Hepatocyte (in vitro differentiated cells): ENCODE measurements around the gene SORT1. TPM values are rescaled to one million over a fixed set of nuclear protein-coding genes. Genes with fewer than 3 reads are reported as not detected.

ENCODE experiments used
- DNase-seq: peaks from one replicate; pipeline ENCODE4 v3.0.0-alpha.2; 2016; ENCODE audit warnings: low spot score
- H2AFZ ChIP-seq: fragments of 200-600 bp; sonication (generic); 2 replicates; pipeline ENCODE4 v1.6.0; 2016; ENCODE audit warnings: antibody characterized with exemption, mild to moderate bottlenecking
- H3K27ac ChIP-seq: fragments of 200-600 bp; sonication (generic); 2 replicates; pipeline ENCODE4 v1.5.1; 2016; ENCODE audit warnings: mild to moderate bottlenecking
- H3K27me3 ChIP-seq: fragments of 200-600 bp; sonication (generic); 2 replicates; pipeline ENCODE4 v1.6.1; 2016
- H3K36me3 ChIP-seq: fragments of 200-600 bp; sonication (generic); replicated peaks from 2 replicates; pipeline ENCODE4 v1.5.1; 2016; ENCODE audit warnings: low read depth; ENCODE audit not compliant: insufficient read depth
- H3K4me1 ChIP-seq: fragments of 200-600 bp; sonication (generic); 2 replicates; pipeline ENCODE4 v1.5.1; 2016; ENCODE audit warnings: mild to moderate bottlenecking, moderate library complexity; ENCODE audit not compliant: insufficient read depth
- H3K4me2 ChIP-seq: fragments of 200-600 bp; sonication (generic); 2 replicates; pipeline ENCODE4 v1.6.0; 2016
- H3K4me3 ChIP-seq: fragments of 200-600 bp; sonication (generic); 2 replicates; pipeline ENCODE4 v1.5.1; 2016; ENCODE audit warnings: mild to moderate bottlenecking
- H3K79me2 ChIP-seq: fragments of 200-600 bp; sonication (generic); 2 replicates; pipeline ENCODE4 v1.6.0; 2017; ENCODE audit warnings: mild to moderate bottlenecking
- H3K9me2 ChIP-seq: fragments of 200-600 bp; sonication (generic); replicated peaks from 2 replicates; pipeline ENCODE4 v1.6.0; 2017; ENCODE audit warnings: mild to moderate bottlenecking; ENCODE audit not compliant: insufficient read depth
- H3K9me3 ChIP-seq: fragments of 200-600 bp; sonication (generic); 2 replicates; pipeline ENCODE4 v1.5.1; 2016; ENCODE audit warnings: low read depth, mild to moderate bottlenecking
- H4K20me1 ChIP-seq: fragments of 200-600 bp; sonication (generic); 2 replicates; pipeline ENCODE4 v1.6.0; 2016; ENCODE audit warnings: mild to moderate bottlenecking; ENCODE audit not compliant: insufficient read depth, poor library complexity, severe bottlenecking
- CTCF ChIP-seq: fragments of 200-600 bp; sonication (generic); IDR thresholded peaks from 2 replicates; pipeline ENCODE4 v1.5.1; 2016; ENCODE audit warnings: antibody characterized with exemption, mild to moderate bottlenecking; ENCODE audit not compliant: poor library complexity
- EZH2 ChIP-seq: fragments of 200-600 bp; sonication (generic); IDR thresholded peaks from 2 replicates; pipeline ENCODE4 v1.6.1; 2016; ENCODE audit warnings: antibody characterized with exemption, mild to moderate bottlenecking, borderline replicate concordance
- EZH2phosphoT487 ChIP-seq: fragments of 200-600 bp; sonication (generic); IDR thresholded peaks from one replicate; pipeline ENCODE4 v1.6.1; 2018; ENCODE audit warnings: antibody characterized with exemption, mild to moderate bottlenecking, low read depth, moderate library complexity; ENCODE audit not compliant: unreplicated experiment, severe bottlenecking
- WGBS: methylation state at CpG from one replicate; pipeline ENCODE4 v1.1.6; 2016; ENCODE audit warnings: low lambda C conversion rate; ENCODE audit errors: missing lambda C conversion rate; 5-methylcytosine and 5-hydroxymethylcytosine counted together
- polyA plus RNA-seq: library from polyadenylated mRNA; unstranded; fragments of >200 nt; fragmentation: Nextera tagmentation; extraction: Ambion mirVana; gene quantifications from 2 replicates; pipeline ENCODE4 v1.2.1, GENCODE V29; 2016
- total RNA-seq: library from RNA; depleted of rRNA; stranded (reverse); fragments of >200 nt; gene quantifications from 2 replicates; pipeline ENCODE4 v1.2.3, GENCODE V29; 2014

SORT1 gene
- total and polyA plus RNA-seq, 2 experiments from 2014 or later, result 43.7 to 59.3 TPM

GRCh38 chr1:109271458-109271857, 126.3 kb downstream of the SORT1 start:
- H4K20me1 ChIP-seq, result no peaks in the 10 kb centered on the region
- DNase-seq, result no peak
- no peaks in the 10 kb centered on the region for H3K9me3 ChIP-seq
- H3K27me3 ChIP-seq, result no peaks in the 10 kb centered on the region
- TF ChIP-seq CTCF (no peak), EZH2phosphoT487 (no peak), EZH2 (no peak)
- no peaks in the 10 kb centered on the region for H3K9me2 ChIP-seq
- H3K4me3 ChIP-seq, result no peak overlapping the region
- no peak overlapping the region for H3K4me2 ChIP-seq
- no peaks in the 10 kb centered on the region for H3K79me2 ChIP-seq
- 92% methylated on average over 6 of the region's 6 CpGs for WGBS
- no peak overlapping the region for H3K27ac ChIP-seq
- H3K36me3 ChIP-seq, result no peaks in the 10 kb centered on the region
- H2AFZ ChIP-seq, result no peak overlapping the region
- H3K4me1 ChIP-seq, result peaks cover 34% of the 10 kb centered on the region

- TF ChIP-seq CTCF (no peak), EZH2phosphoT487 (no peak), EZH2 (no peak)
- no peak for DNase-seq
- H3K9me2 ChIP-seq, result no peaks in the 10 kb centered on the region
- no peaks in the 10 kb centered on the region for H4K20me1 ChIP-seq
- no peaks in the 10 kb centered on the region for H3K9me3 ChIP-seq
- WGBS, result 95% methylated on average over 19 of the region's 20 CpGs
- H3K4me1 ChIP-seq, result peaks cover 31% of the 10 kb centered on the region
- no peak overlapping the region for H2AFZ ChIP-seq
- no peaks in the 10 kb centered on the region for H3K27me3 ChIP-seq
- H3K4me3 ChIP-seq, result no peak overlapping the region
- no peaks in the 10 kb centered on the region for H3K36me3 ChIP-seq
- no peak overlapping the region for H3K27ac ChIP-seq
- no peaks in the 10 kb centered on the region for H3K79me2 ChIP-seq
- no peak overlapping the region for H3K4me2 ChIP-seq
Observed at GRCh38 chr1:109270623-109271317, 126.9 kb downstream of the SORT1 start.

GRCh38 chr1:109269981-109270622, 127.6 kb downstream of the SORT1 start:
- WGBS, result 94% methylated on average over 17 of the region's 17 CpGs
- DNase-seq, result no peak
- TF ChIP-seq EZH2phosphoT487, result no peak
- TF ChIP-seq CTCF, result no peak
- no peaks in the 10 kb centered on the region for H4K20me1 ChIP-seq
- no peaks in the 10 kb centered on the region for H3K9me2 ChIP-seq
- peaks cover 24% of the 10 kb centered on the region for H3K4me1 ChIP-seq
- H3K79me2 ChIP-seq, result no peaks in the 10 kb centered on the region
- H3K9me3 ChIP-seq, result no peaks in the 10 kb centered on the region
- no peak overlapping the region for H3K27ac ChIP-seq
- no peak overlapping the region for H3K4me3 ChIP-seq
- no peak overlapping the region for H2AFZ ChIP-seq
- H3K4me2 ChIP-seq, result no peak overlapping the region
- no peaks in the 10 kb centered on the region for H3K27me3 ChIP-seq
- H3K36me3 ChIP-seq, result no peaks in the 10 kb centered on the region
